ENCODE data around the gene ACAD10. TPM values are rescaled to one million over a fixed set of nuclear protein-coding genes. Genes with fewer than 3 reads are reported as not detected.

Gene ACAD10
- total RNA-seq, 1 experiment from 2014 or later = 30.8 TPM

GRCh38 chr12:111803038-111803626 is 117.3 kb downstream of the ACAD10 start:
- CTCF ChIA-PET = no interaction called here
- in situ Hi-C loops (cut with HindIII; ENCODE audit: low pct_unique_long_range_greater_than_20kb, low sequenced_read_pairs) = no loop called here

GRCh38 chr12:111803851-111804250 is 118.0 kb downstream of the ACAD10 start:
- ChIA-PET CTCF (no interaction called here), POLR2A (no interaction called here)
- Histone ChIP-seq H3K36me3 (ENCODE audit: control insufficient read depth, insufficient read depth, low read length) (no peaks in the 10 kb centered on the region), H3K4me1 (ENCODE audit: control insufficient read depth, insufficient read depth, low read length) (no peaks in the 10 kb centered on the region), H3K27me3 (ENCODE audit: control insufficient read depth, insufficient read depth, low read length) (no peaks in the 10 kb centered on the region), H3K4me3 (ENCODE audit: low read depth in 2 of 2, low read length in 2 of 2) (no peak overlapping the region), H3K9me3 (ENCODE audit: control insufficient read depth, insufficient read depth, low read depth, low read length) (no peaks in the 10 kb centered on the region), H3K27ac (ENCODE audit: low read length) (no peak overlapping the region)
- ATAC-seq (no peak), DNase-seq (ENCODE audit: low read depth, low spot score) (no peak)
- in situ Hi-C loops (cut with HindIII; ENCODE audit: low pct_unique_long_range_greater_than_20kb, low sequenced_read_pairs) = no loop called here
- no TSS peak for BruUV-seq (replicated peaks)
- TF ChIP-seq CTCF (IDR thresholded peaks at IDR 0.05) = no peak
- TF ChIP-seq POLR2AphosphoS5 (IDR thresholded peaks at IDR 0.05; ENCODE audit: low read depth, low read length) = no peak
- intact Hi-C loops (cut with micrococcal nuclease; ENCODE audit: unreplicated experiment) = no loop called here

More at GRCh38 chr12:111803038-111803626, 117.3 kb downstream of the ACAD10 start:
- no peak for DNase-seq (ENCODE audit: low read depth, low spot score)
- H3K4me1 ChIP-seq (ENCODE audit: control insufficient read depth, insufficient read depth, low read length) = no peaks in the 10 kb centered on the region
- intact Hi-C loops (cut with micrococcal nuclease; ENCODE audit: unreplicated experiment) = no loop called here
- no peaks in the 10 kb centered on the region for H3K9me3 ChIP-seq (ENCODE audit: control insufficient read depth, insufficient read depth, low read depth, low read length)
- H3K27me3 ChIP-seq (ENCODE audit: control insufficient read depth, insufficient read depth, low read length) = no peaks in the 10 kb centered on the region
- BruUV-seq (replicated peaks) = no TSS peak
- H3K27ac ChIP-seq (ENCODE audit: low read length) = no peak overlapping the region
- no peak overlapping the region for H3K4me3 ChIP-seq (ENCODE audit: low read depth in 2 of 2, low read length in 2 of 2)
- POLR2A ChIA-PET = no interaction called here
- no peak for TF ChIP-seq SIN3A (IDR thresholded peaks at IDR 0.05; ENCODE audit: borderline replicate concordance, insufficient read depth, low read depth, low read length)
- TF ChIP-seq TCF7L2 (IDR thresholded peaks at IDR 0.05; ENCODE audit: low read depth, low read length) = no peak
- TF ChIP-seq POLR2AphosphoS5 (IDR thresholded peaks at IDR 0.05; ENCODE audit: low read depth, low read length) = no peak
- TF ChIP-seq CTCF (IDR thresholded peaks at IDR 0.05) = no peak
- no peak for TF ChIP-seq REST (IDR thresholded peaks at IDR 0.05; ENCODE audit: insufficient read depth in 1 of 2, low read depth in 2 of 2, low read length in 1 of 2)
- no peaks in the 10 kb centered on the region for H3K36me3 ChIP-seq (ENCODE audit: control insufficient read depth, insufficient read depth, low read length)
- ATAC-seq = no peak
